ENCODE measurements around the gene PITPNC1. TPM values are rescaled to one million over a fixed set of nuclear protein-coding genes. Genes with fewer than 3 reads are reported as not detected.

Gene PITPNC1
- total and polyA plus RNA-seq, 2 donors (not counting 3 experiments of a cell fraction or from before 2014, with no cell fraction given): 2.4 to 9.6 TPM

DNA sequence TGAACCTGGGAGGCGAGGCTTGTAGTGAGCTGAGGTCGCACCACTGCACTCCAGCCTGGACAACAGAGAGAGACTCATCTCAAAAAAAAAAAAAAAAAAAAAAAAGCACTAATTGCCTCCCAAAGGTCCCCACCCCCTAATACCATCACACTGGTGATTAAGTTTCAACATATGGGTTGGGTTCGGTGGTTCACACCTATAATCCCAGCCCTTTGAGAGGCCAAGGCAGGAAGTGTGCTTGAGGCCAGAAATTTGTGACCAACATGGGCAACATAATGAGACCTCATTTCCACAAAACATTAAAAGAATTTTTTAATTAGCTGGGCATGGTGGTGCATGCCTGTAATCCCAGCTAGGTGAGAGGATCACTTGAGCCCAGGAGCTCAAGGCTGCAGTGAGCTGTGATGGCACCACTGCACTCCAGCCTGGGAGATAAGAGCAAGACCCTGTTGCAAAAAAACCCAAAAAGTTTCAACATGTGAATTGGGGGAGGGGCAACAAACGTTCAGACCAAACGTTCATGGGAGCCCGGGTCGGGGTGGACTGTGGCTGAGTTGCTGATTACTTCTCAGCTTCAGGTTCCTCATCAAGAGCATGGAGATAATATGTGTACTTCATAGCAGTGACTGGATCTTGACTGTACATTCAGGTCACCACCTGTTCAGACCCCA is 278.5 kb downstream of the PITPNC1 start:
- Histone ChIP-seq H3K4me1 (ENCODE audit: control insufficient read depth, extremely low read depth, insufficient read depth, low read length) (no peaks in the 10 kb centered on the region), H3K9me1 (replicated peaks; ENCODE audit: control insufficient read depth, extremely low read depth, insufficient read depth, low read length) (no peaks in the 10 kb centered on the region)

More for the DNA sequence above, 278.5 kb downstream of the PITPNC1 start:
- H2AFZ ChIP-seq (ENCODE audit: low read depth, low read length): no peak overlapping the region
- no peak overlapping the region for H3K9ac ChIP-seq (replicated peaks; ENCODE audit: extremely low read depth, insufficient read depth, low read length)
- no peak for TF ChIP-seq FOS (IDR thresholded peaks at IDR 0.05; ENCODE audit: borderline replicate concordance, insufficient read depth, low read length)
- TF ChIP-seq JUN (IDR thresholded peaks at IDR 0.05; ENCODE audit: borderline replicate concordance, insufficient read depth, insufficient read length, low read depth): no peak
- no peak for TF ChIP-seq EZH2 (IDR thresholded peaks at IDR 0.05; ENCODE audit: borderline replicate concordance, low read depth, low read length, severe bottlenecking)
- no peak for TF ChIP-seq POLR2A (IDR thresholded peaks at IDR 0.05; ENCODE audit: low read depth, low read length)
- TF ChIP-seq, protein P1, sequence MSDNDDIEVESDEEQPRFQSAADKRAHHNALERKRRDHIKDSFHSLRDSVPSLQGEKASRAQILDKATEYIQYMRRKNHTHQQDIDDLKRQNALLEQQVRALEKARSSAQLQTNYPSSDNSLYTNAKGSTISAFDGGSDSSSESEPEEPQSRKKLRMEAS (IDR thresholded peaks at IDR 0.05; ENCODE audit: insufficient read depth, insufficient read length): no peak
- TF ChIP-seq, protein P2, sequence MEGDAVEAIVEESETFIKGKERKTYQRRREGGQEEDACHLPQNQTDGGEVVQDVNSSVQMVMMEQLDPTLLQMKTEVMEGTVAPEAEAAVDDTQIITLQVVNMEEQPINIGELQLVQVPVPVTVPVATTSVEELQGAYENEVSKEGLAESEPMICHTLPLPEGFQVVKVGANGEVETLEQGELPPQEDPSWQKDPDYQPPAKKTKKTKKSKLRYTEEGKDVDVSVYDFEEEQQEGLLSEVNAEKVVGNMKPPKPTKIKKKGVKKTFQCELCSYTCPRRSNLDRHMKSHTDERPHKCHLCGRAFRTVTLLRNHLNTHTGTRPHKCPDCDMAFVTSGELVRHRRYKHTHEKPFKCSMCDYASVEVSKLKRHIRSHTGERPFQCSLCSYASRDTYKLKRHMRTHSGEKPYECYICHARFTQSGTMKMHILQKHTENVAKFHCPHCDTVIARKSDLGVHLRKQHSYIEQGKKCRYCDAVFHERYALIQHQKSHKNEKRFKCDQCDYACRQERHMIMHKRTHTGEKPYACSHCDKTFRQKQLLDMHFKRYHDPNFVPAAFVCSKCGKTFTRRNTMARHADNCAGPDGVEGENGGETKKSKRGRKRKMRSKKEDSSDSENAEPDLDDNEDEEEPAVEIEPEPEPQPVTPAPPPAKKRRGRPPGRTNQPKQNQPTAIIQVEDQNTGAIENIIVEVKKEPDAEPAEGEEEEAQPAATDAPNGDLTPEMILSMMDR (IDR thresholded peaks at IDR 0.05; ENCODE audit: extremely low read depth in 1 of 2, insufficient read depth in 1 of 2, low read depth in 1 of 2, low read length in 2 of 2): no peak
- TF ChIP-seq POLR2AphosphoS5 (IDR thresholded peaks at IDR 0.05; ENCODE audit: insufficient read depth, low read depth, low read length): no peak
- no peak for TF ChIP-seq GATA2 (IDR thresholded peaks at IDR 0.05; ENCODE audit: insufficient read depth, insufficient read length, low read depth, low read length)
- no peak for TF ChIP-seq MYC (IDR thresholded peaks at IDR 0.05; ENCODE audit: low read depth, low read length)
- POLR2A ChIA-PET: no interaction called here
- dilution Hi-C loops (cut with MboI; ENCODE audit: extremely low pct_ligation_motif_present, low sequenced_read_pairs): no loop called here
- no peak overlapping the region for H3K4me3 ChIP-seq (replicated peaks in 1 of 3; ENCODE audit: insufficient read depth in 1 of 3, low read depth in 1 of 3, low read length in 3 of 3)
- no peak for FAIRE-seq
- intact Hi-C loops (cut with micrococcal nuclease): no loop called here
- H3K27ac ChIP-seq (ENCODE audit: insufficient read depth, low read depth, low read length): no peak overlapping the region
- DNase-seq (ENCODE audit: low read depth, low spot score): no peak
- H3K79me2 ChIP-seq (ENCODE audit: control insufficient read depth, insufficient read depth, low read length): no peaks in the 10 kb centered on the region
- no peak overlapping the region for H3K4me2 ChIP-seq (ENCODE audit: insufficient read depth, low read length)
- H3K36me3 ChIP-seq (ENCODE audit: control insufficient read depth in 2 of 2, extremely low read depth in 1 of 2, insufficient read depth in 2 of 2, low read length in 2 of 2): no peaks in the 10 kb centered on the region
- CTCF ChIA-PET: interaction anchor here (2.0 kb wide), 1 partner anchor 281 kb away, joined by 6 read pairs; no protein-coding TSS in a partner anchor
- no peaks in the 10 kb centered on the region for H4K20me1 ChIP-seq (replicated peaks; ENCODE audit: control insufficient read depth, extremely low read depth, insufficient read depth, low read length)
- no peaks in the 10 kb centered on the region for H3K9me3 ChIP-seq (replicated peaks; ENCODE audit: control insufficient read depth, insufficient read depth, low read length)
- no TSS peak for BruUV-seq (replicated peaks)
- H3K27me3 ChIP-seq (ENCODE audit: control insufficient read depth in 2 of 2, insufficient read depth in 2 of 2, low read length in 2 of 2): no peaks in the 10 kb centered on the region

Data from endothelial cell of umbilical vein (primary cell).